ENCODE measurements around the gene LBX2. TPM values are rescaled to one million over a fixed set of nuclear protein-coding genes. Genes with fewer than 3 reads are reported as not detected.

Gene LBX2
- polyA plus RNA-seq, 1 of the 3 experiments (the other 2 are of a cell fraction): 0.03 TPM

- TF ChIP-seq, protein P1, sequence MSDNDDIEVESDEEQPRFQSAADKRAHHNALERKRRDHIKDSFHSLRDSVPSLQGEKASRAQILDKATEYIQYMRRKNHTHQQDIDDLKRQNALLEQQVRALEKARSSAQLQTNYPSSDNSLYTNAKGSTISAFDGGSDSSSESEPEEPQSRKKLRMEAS (IDR thresholded peaks at IDR 0.05; ENCODE audit: low read depth): no peak
- TF ChIP-seq TAF1 (IDR thresholded peaks at IDR 0.05; ENCODE audit: borderline replicate concordance, low read depth, low read length): 0 out of 2 replicates have a peak, but pooled peaks have one; percentile 44
- no peak for TF ChIP-seq RFX5 (IDR thresholded peaks at IDR 0.05; ENCODE audit: low read length)
- no peak for TF ChIP-seq USF1 (IDR thresholded peaks at IDR 0.05; ENCODE audit: borderline replicate concordance, low read depth)
- peak; percentile 48 for TF ChIP-seq MXI1 (IDR thresholded peaks at IDR 0.05; ENCODE audit: low read depth, low read length)
- TF ChIP-seq YY1 (IDR thresholded peaks at IDR 0.05; ENCODE audit: low read depth): no peak
These were observed 15.2 kb upstream of the LBX2 start, which contains the start of gene TLX2 (continued) for GRCh38 chr2:74514368-74515270.

- Histone ChIP-seq H3K4me3 (ENCODE audit: low read depth in 2 of 2, low read length in 1 of 2) (peak overlapping the region; percentile 68 to 90), H3K27ac (ENCODE audit: low read depth in 2 of 2, low read length in 1 of 2) (peak overlapping the region; percentile 53 to 95; a peak in 3 of 4 replicates), H3K9me2 (no peaks in the 10 kb centered on the region), H4K20me1 (ENCODE audit: insufficient read depth) (no peaks in the 10 kb centered on the region), H3K4me2 (peak overlapping the region; percentile 99), H3K4me1 (ENCODE audit: control insufficient read depth in 1 of 2, insufficient read depth in 2 of 2, low read depth in 1 of 2, low read length in 1 of 2) (peaks cover 9 to 19% of the 10 kb centered on the region in 2 experiments; a peak in 2 of 4 replicates), H3F3A (replicated peaks; ENCODE audit: insufficient read depth) (peaks cover 23% of the 10 kb centered on the region), H2AFZ (ENCODE audit: low read depth) (peak overlapping the region; percentile 90), H3K79me2 (ENCODE audit: insufficient read depth) (peaks cover 23% of the 10 kb centered on the region; the same call in 1 of the 2 replicates), H3K36me3 (replicated peaks in 1 of 2; ENCODE audit: control insufficient read depth in 1 of 2, insufficient read depth in 2 of 2, low read length in 1 of 2) (peaks cover 4% of the 10 kb centered on the region in 2 experiments), H3K9ac (peak overlapping the region; percentile 71), H3K9me3 (no peaks in the 10 kb centered on the region), H3K27me3 (ENCODE audit: insufficient read depth) (no peaks in the 10 kb centered on the region)
- no peak for TF ChIP-seq CHD2 (IDR thresholded peaks at IDR 0.05; ENCODE audit: low read length, partially characterized antibody)
- no peak for TF ChIP-seq FOXJ3 (CRISPR knock-in tag; IDR thresholded peaks at IDR 0.05)
- TF ChIP-seq NFIC (IDR thresholded peaks at IDR 0.05; ENCODE audit: borderline replicate concordance): peak; percentile 14; the same call in 1 of the 2 replicates
- TF ChIP-seq, protein P1 (IDR thresholded peaks at IDR 0.05; ENCODE audit: low read depth): peak; percentile 9; the same call in 1 of the 2 replicates
- TF ChIP-seq RXRA (IDR thresholded peaks at IDR 0.05; ENCODE audit: borderline replicate concordance, low read depth): no peak
- TF ChIP-seq, protein P2, sequence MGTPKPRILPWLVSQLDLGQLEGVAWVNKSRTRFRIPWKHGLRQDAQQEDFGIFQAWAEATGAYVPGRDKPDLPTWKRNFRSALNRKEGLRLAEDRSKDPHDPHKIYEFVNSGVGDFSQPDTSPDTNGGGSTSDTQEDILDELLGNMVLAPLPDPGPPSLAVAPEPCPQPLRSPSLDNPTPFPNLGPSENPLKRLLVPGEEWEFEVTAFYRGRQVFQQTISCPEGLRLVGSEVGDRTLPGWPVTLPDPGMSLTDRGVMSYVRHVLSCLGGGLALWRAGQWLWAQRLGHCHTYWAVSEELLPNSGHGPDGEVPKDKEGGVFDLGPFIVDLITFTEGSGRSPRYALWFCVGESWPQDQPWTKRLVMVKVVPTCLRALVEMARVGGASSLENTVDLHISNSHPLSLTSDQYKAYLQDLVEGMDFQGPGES (IDR thresholded peaks at IDR 0.05; ENCODE audit: low read depth, low read length): no peak
- TF ChIP-seq ZBTB33 (IDR thresholded peaks at IDR 0.05; ENCODE audit: borderline replicate concordance, low read depth): no peak
- TF ChIP-seq TCF12 (IDR thresholded peaks at IDR 0.05): 0 out of 2 replicates have a peak, but pooled peaks have one; percentile 5
- ChIA-PET CTCF (interaction anchor here (0.9 to 3.1 kb wide), 10 partner anchors 10 to 75 kb away, joined by 3 to 14 read pairs (median 8); partner anchors contain the start of genes AUP1, CCDC142, DQX1 and HTRA2), POLR2A (interaction anchor here (0.7 to 1.9 kb wide), 15 partner anchors 9 to 74 kb away, joined by 3 to 7 read pairs (median 4); partner anchors contain the start of genes AUP1, CCDC142, DQX1 and HTRA2)
- no peak for DNase-seq
- WGBS (ENCODE audit: low lambda C conversion rate): 8% methylated on average over 34 of the region's 52 CpGs
These were observed 14.4 kb upstream of the LBX2 start for GRCh38 chr2:74513605-74514367.
